ENCODE results near the gene MMP20.

The MMP20 gene

GRCh38 chr11:102590276-102591049 is 34.7 kb downstream of the MMP20 start:
- no peak for DNase-seq

GRCh38 chr11:102589047-102589459 is 36.1 kb downstream of the MMP20 start:
- no peak for DNase-seq

DNA sequence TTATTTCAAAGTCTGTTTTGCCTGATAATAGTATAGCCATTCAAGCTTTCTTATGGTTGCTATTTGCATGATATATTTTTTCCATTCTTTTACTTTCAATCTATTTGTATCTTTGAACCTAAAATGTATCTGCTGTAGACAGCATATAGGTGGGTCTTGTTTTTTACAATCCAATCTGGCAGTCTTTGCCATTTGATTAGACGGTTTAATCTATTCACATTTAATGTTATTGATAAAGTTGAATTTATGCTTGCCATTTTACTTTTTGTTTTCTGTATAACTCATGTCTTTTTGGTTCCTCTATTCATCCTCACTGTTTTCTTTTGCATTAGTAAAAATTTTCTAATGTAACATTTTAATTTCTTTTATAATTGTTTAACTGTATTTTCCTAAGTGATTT is 37.4 kb downstream of the MMP20 start:
- no peak for DNase-seq

DNA sequence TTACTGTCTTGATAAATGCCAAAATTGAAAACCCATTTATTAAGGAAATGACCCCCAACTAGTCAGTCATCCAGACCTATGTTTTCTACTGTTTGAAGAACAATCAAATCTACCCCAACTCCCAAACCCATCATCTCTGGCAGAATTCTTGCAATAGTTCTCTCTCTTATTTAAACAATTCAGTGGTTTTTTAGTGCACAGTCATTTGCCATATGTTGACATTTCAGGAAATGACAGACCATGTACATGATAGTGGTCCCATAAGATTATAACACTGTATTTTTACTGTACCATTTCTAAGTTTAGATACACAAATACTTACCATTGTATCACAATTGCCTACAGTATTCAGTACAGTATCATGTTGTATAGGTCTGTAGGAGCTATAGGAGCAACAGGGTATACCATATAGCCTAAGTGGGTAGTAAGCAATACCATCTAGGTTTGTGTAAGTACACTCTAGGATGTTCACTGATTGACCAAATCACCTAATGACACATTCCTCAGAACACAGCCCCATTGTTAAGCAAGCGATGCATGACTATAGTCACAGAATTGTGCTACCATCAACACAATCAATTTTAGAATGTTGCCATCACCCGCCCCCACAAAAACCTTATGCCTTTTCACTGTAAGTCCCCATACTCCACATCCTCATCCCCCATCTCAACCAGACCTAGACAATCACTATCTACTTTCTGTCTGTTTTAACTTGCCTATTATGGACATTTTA is 41.8 kb downstream of the MMP20 start:
- DNase-seq = no peak

GRCh38 chr11:102582140-102582539 is 43.0 kb downstream of the MMP20 start:
- no peak for DNase-seq

DNA sequence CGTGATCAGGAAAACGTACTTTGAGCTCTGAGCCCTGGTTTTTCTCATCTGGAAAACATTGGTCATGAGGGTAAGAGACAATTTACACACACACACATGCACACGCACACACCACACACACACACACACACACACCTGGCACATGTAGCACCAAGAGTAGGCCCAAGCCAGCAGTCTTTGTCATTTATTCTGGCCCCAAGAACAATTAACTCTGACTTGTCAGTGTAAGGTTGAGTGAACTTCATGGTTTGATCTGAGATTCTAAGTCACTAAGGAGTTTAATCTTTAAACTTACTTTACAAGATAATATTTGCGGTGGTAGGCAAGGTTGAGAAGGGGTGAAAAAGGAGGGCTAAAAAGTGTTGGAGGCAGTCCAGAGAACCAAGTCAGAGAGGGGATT is 44.1 kb downstream of the MMP20 start:
- no peak for DNase-seq

- DNase-seq = no peak
Observed at GRCh38 chr11:102580185-102580951, 44.8 kb downstream of the MMP20 start.

- no peak for DNase-seq
Observed at GRCh38 chr11:102577723-102578122, 47.4 kb downstream of the MMP20 start.

DNA sequence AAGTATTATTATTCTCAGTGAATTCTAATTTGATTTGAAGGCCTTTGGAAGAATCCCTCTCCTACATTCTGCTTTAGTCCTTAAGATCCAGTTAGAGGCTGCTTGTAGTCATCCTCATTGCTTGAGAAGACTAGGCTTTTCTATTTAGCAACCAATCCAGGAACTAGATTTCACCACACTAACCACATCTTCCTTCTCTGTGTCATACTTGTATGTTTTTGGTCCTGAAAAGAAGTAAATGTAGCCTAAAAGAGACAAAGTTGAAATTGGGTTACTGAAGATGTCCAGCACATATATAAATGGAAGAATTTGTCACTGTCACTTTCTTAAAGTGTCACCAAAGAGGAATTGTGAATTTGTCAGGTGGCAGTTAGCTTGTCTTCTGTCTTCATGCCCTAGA is 48.0 kb downstream of the MMP20 start:
- DNase-seq = no peak

DNA sequence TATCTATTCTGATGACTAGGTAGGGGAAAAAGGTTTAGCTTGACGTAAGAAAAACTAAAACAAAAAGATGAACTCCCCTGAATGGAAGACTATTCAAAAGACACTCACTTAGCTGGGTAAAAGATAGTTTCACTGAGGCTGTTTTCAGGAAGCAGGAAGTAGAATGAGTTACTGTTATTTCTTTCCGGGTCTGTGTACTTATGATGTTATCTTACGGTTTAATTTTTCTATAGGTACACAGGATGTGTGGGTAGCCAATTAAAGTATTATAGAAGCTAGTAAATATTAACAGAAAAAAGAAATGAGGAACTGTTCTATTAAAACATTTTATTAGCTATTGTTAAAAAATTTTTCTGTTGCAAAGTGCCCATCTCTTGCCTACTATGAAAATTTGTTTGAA is 48.8 kb downstream of the MMP20 start:
- DNase-seq = no peak

DNA sequence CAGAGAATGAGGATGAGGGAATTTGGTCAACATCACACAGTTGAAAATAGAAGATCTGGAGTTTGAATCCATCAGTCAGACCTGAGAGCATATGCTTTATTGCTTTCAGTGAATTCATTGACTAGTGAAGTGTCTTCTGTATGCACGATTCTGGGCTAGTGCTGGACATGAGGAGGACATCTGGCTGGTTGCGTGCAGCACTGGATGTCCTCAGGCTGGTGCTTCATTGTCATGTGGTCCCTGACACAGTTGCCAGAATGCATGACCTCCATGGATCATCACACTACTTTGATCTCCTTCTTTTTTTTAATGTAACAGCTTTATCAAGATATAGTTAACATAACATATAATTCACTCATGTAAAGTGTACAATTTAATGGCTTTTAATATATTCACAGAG is 50.1 kb downstream of the MMP20 start:
- no peak for DNase-seq

- DNase-seq = no peak
Observed at GRCh38 chr11:102573851-102574250, 51.3 kb downstream of the MMP20 start.

- DNase-seq = no peak
Observed at GRCh38 chr11:102572554-102573220, 52.4 kb downstream of the MMP20 start.

- no peak for DNase-seq
Observed at GRCh38 chr11:102568851-102569250, 56.3 kb downstream of the MMP20 start.

GRCh38 chr11:102566112-102566511 is 59.0 kb downstream of the MMP20 start:
- no peak for DNase-seq

- DNase-seq = no peak
Observed at GRCh38 chr11:102564110-102564509, 61.0 kb downstream of the MMP20 start.

DNA sequence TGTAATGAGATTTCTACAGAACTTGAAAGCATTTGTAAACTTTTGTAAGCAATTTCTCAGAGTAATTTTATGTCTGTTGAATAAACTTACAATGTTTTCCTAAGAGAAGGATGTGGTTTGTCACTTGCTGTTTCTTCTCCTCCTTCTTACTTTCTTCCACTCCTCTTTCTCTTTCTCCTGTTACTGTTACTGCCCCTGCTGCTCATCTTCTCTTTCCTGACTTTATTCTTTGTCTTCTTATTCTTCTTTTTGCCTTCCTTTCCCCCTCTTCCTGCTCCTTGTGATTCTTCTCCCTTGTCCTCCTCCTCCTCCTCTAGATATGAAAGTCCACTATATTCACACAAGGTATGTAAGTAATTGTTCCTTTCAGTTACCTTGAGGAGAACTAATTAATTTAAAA is 63.5 kb downstream of the MMP20 start:
- no peak for DNase-seq

GRCh38 chr11:102560555-102561011 is 64.5 kb downstream of the MMP20 start:
- no peak for DNase-seq

DNA sequence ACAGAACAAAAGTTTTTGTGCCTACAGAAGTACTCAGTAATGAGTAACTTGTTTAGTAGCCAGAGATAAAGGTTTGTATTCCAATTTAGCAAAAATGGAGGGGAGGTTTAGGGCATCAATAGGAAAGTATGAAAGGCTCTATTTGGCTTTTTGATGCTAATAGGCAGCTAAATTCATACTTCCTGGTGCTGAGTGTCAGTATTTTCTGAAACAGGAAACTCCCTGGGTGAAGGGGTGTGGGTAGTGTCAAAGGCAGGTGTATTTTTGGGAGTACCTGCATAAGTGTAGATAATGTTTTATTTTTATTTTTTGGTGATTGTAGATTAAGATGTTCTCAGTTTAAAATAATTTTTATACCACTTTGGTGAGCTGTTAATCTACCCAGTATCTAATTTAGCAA is 65.3 kb downstream of the MMP20 start:
- no peak for DNase-seq

GRCh38 chr11:102555091-102555490 is 70.0 kb downstream of the MMP20 start:
- no peak for DNase-seq

DNA sequence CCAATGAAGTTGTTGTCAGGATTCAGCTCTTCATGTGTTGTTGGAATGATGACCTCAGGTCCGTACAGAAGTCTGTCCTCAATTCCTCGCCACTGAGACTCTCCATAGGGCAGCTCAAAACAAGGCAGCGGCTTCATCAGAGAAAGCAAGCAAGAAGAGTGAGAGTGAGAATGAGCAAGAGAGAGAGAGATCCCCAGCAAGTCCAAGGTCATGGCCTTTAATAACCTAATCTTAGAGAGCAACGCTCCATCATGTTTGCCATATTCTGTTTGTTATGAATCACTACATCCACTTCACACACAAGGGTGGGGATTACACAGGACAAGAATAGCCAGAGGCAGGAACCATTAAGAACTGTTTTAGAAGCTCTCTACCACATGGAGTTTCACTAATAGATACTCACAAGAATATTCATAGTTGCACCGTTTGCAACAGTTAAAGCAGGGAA is 71.3 kb downstream of the MMP20 start:
- DNase-seq = no peak

GRCh38 chr11:102552447-102553194 is 72.5 kb downstream of the MMP20 start:
- no peak for DNase-seq

Measured in retina (tissue), 1 donor.